Astrocyte (in vitro differentiated cells and primary cell): ENCODE results near the gene TMEM114. TPM values are rescaled to one million over a fixed set of nuclear protein-coding genes. Genes with fewer than 3 reads are reported as not detected.

Source experiments
- DNase-seq: peaks from one replicate; pipeline ENCODE4 v3.0.0-alpha.2; 2010; ENCODE audit warnings: low read depth
- FAIRE-seq: peaks from 2 replicates; lab custom pipeline; 2011; peaks lifted over from hg19 to GRCh38; lab: Jason Lieb, UNC
- H2AFZ ChIP-seq: 2 replicates; pipeline ENCODE4 v1.6.0; 2012; ENCODE audit warnings: low read depth, low read length, inconsistent platforms
- H3K27ac ChIP-seq: 2 replicates; pipeline ENCODE4 v1.5.1; 2011; ENCODE audit warnings: low read depth, low read length, inconsistent platforms
- H3K27me3 ChIP-seq: 2 replicates; pipeline ENCODE4 v1.6.0; 2011; ENCODE audit warnings: low read length, inconsistent platforms; ENCODE audit not compliant: insufficient read depth
- H3K36me3 ChIP-seq: 2 replicates; pipeline ENCODE4 v1.5.1; 2011; ENCODE audit warnings: low read length, inconsistent platforms; ENCODE audit not compliant: insufficient read depth
- H3K4me1 ChIP-seq: 2 replicates; pipeline ENCODE4 v1.5.1; 2011; ENCODE audit warnings: low read length, inconsistent platforms; ENCODE audit not compliant: insufficient read depth
- H3K4me2 ChIP-seq: 2 replicates; pipeline ENCODE4 v1.6.0; 2012; ENCODE audit warnings: low read length, inconsistent platforms
- H3K4me3 ChIP-seq: 2 replicates; pipeline ENCODE4 v1.5.1; 2011; ENCODE audit warnings: low read depth, mild to moderate bottlenecking, low read length, inconsistent platforms; ENCODE audit not compliant: insufficient read depth
- H3K79me2 ChIP-seq: 2 replicates; pipeline ENCODE4 v1.6.0; 2012; ENCODE audit warnings: mild to moderate bottlenecking, low read length, inconsistent platforms; ENCODE audit not compliant: insufficient read depth
- H3K9ac ChIP-seq: 2 replicates; pipeline ENCODE4 v1.6.0; 2012; ENCODE audit warnings: mild to moderate bottlenecking, low read length, inconsistent platforms
- H3K9me3 ChIP-seq: 2 replicates; pipeline ENCODE4 v1.5.1; 2012; ENCODE audit warnings: low read depth, mild to moderate bottlenecking, low read length, inconsistent platforms; ENCODE audit not compliant: insufficient read depth
- H4K20me1 ChIP-seq: 2 replicates; pipeline ENCODE4 v1.6.0; 2012; ENCODE audit warnings: low read length, inconsistent platforms; ENCODE audit not compliant: insufficient read depth
- H3K27ac Mint-ChIP-seq: one replicate; pipeline ENCODE4 v1.8.0; 2021; ENCODE audit warnings: mild to moderate bottlenecking, mixed read lengths; ENCODE audit not compliant: unreplicated experiment
- H3K27me3 Mint-ChIP-seq: one replicate; pipeline ENCODE4 v1.8.0; 2021; ENCODE audit warnings: low read depth, mixed read lengths; ENCODE audit not compliant: unreplicated experiment
- H3K36me3 Mint-ChIP-seq: one replicate; pipeline ENCODE4 v1.8.0; 2021; ENCODE audit warnings: low read depth, mixed read lengths; ENCODE audit not compliant: unreplicated experiment
- H3K4me1 Mint-ChIP-seq: one replicate; pipeline ENCODE4 v1.8.0; 2021; ENCODE audit warnings: low read depth, mixed read lengths; ENCODE audit not compliant: unreplicated experiment
- H3K4me3 Mint-ChIP-seq: one replicate; pipeline ENCODE4 v1.8.0; 2021; ENCODE audit warnings: mild to moderate bottlenecking, moderate library complexity, mixed read lengths; ENCODE audit not compliant: unreplicated experiment
- H3K9me3 Mint-ChIP-seq: one replicate; pipeline ENCODE4 v1.8.0; 2021; ENCODE audit warnings: mild to moderate bottlenecking, mixed read lengths; ENCODE audit not compliant: unreplicated experiment
- CTCF ChIP-seq: IDR thresholded peaks from 2 replicates; pipeline ENCODE4 v1.5.1; 2011; ENCODE audit warnings: low read depth, mild to moderate bottlenecking, inconsistent platforms, low read length, moderate library complexity; ENCODE audit not compliant: insufficient read depth
- EZH2 ChIP-seq: IDR thresholded peaks from 2 replicates; pipeline ENCODE4 v1.6.1; 2012; ENCODE audit warnings: mild to moderate bottlenecking, low read length, inconsistent platforms; ENCODE audit not compliant: insufficient read depth
- total RNA-seq: library from RNA; stranded (reverse); gene quantifications from 2 replicates; pipeline ENCODE4 v1.2.1, GENCODE V29; 2021

The TMEM114 gene
- total RNA-seq, 1 donor from 2014 or later, result not detected

GRCh38 chr16:8533509-8533908 is 56.8 kb downstream of the TMEM114 start:
- Mint-ChIP-seq H3K9me3 (no peaks in the 10 kb centered on the region), H3K27ac (no peak overlapping the region), H3K4me1 (no peaks in the 10 kb centered on the region), H3K4me3 (no peak overlapping the region), H3K36me3 (no peaks in the 10 kb centered on the region), H3K27me3 (peaks cover 22% of the 10 kb centered on the region)
- Histone ChIP-seq H3K27me3 (no peaks in the 10 kb centered on the region), H3K36me3 (no peaks in the 10 kb centered on the region), H3K9ac (no peak overlapping the region), H3K4me1 (no peaks in the 10 kb centered on the region), H3K9me3 (peaks cover 3% of the 10 kb centered on the region), H3K27ac (no peak overlapping the region), H3K79me2 (no peaks in the 10 kb centered on the region), H2AFZ (no peak overlapping the region), H3K4me3 (no peak overlapping the region), H3K4me2 (no peak overlapping the region), H4K20me1 (no peaks in the 10 kb centered on the region)
- TF ChIP-seq EZH2 (no peak), CTCF (no peak)
- DNase-seq, result no peak
- no peak for FAIRE-seq

DNA sequence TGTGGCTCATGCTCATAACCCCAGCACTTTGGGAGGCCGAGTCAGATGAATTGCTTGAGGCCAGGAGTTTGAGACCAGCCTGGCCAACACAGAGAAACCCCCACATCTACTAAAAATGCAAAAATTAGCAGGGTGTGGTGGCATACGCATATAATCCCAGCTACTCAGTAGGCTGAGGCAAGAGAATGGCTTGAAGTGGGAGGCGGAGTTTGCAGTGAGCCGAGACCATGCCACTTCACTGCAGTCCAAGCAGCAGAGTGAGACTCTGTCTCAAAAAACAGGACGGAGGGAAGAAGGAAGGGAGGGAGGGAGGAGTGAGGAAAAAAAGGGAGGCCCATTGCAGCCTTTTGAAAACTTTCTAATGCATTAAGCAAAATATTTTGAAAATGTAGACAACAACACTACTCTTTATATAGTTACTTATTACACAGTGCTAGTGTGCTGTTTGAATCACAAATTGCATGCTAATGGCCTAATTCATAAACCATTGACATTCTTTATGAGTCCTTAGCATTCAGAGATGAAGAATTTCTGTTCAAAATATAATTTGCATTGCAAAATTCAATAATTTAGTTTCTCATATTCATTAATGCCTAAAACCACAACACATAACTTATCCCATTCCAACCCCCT is 59.4 kb downstream of the TMEM114 start:
- Histone ChIP-seq H4K20me1 (no peaks in the 10 kb centered on the region), H3K9me3 (peaks cover 3% of the 10 kb centered on the region), H3K27ac (no peak overlapping the region), H2AFZ (no peak overlapping the region), H3K4me3 (no peak overlapping the region), H3K4me1 (no peaks in the 10 kb centered on the region), H3K36me3 (no peaks in the 10 kb centered on the region), H3K9ac (no peak overlapping the region), H3K79me2 (no peaks in the 10 kb centered on the region), H3K27me3 (no peaks in the 10 kb centered on the region), H3K4me2 (no peak overlapping the region)
- DNase-seq, result no peak
- Mint-ChIP-seq H3K36me3 (no peaks in the 10 kb centered on the region), H3K27ac (no peak overlapping the region), H3K27me3 (peaks cover 22% of the 10 kb centered on the region), H3K4me1 (no peaks in the 10 kb centered on the region), H3K9me3 (no peaks in the 10 kb centered on the region), H3K4me3 (no peak overlapping the region)
- FAIRE-seq, result no peak
- TF ChIP-seq EZH2, result no peak
- TF ChIP-seq CTCF, result no peak

DNA sequence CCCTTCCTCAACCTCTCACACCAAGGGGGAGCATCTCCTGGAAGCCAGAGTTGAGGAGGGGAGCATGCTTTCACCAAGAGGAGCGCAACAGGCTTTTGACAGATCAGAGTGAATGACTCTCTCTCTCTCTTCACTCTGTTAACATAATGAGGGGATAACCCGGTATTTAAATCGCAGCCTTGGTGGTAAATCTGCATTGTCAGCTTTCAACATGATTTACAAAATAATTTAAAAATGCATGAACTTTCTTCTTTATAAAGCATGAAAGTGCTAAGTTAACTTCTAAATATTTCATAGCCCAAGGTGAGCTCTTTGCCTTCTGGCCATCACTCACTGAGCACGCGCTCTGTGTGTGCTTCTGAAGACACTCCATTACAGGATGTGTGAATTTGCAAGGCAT is 61.8 kb downstream of the TMEM114 start:
- no peaks in the 10 kb centered on the region for H3K36me3 ChIP-seq
- no peaks in the 10 kb centered on the region for H3K79me2 ChIP-seq
- no peak overlapping the region for H3K4me3 ChIP-seq
- Mint-ChIP-seq H3K36me3 (no peaks in the 10 kb centered on the region), H3K27me3 (peaks cover 12% of the 10 kb centered on the region), H3K4me1 (no peaks in the 10 kb centered on the region), H3K27ac (no peak overlapping the region), H3K9me3 (no peaks in the 10 kb centered on the region), H3K4me3 (no peak overlapping the region)
- no peaks in the 10 kb centered on the region for H4K20me1 ChIP-seq
- H3K27me3 ChIP-seq, result no peaks in the 10 kb centered on the region
- H3K9me3 ChIP-seq, result no peaks in the 10 kb centered on the region
- DNase-seq (no peak), FAIRE-seq (no peak)
- H2AFZ ChIP-seq, result no peak overlapping the region
- no peak overlapping the region for H3K27ac ChIP-seq
- TF ChIP-seq EZH2, result no peak
- no peak for TF ChIP-seq CTCF
- H3K4me2 ChIP-seq, result no peak overlapping the region
- H3K9ac ChIP-seq, result no peak overlapping the region
- H3K4me1 ChIP-seq, result no peaks in the 10 kb centered on the region
